DOHH2 (cell line): Measurements from ENCODE around the gene CENPW.

Source experiments
- CTCF ChIP-seq: fragments of 200-600 bp; sonication (generic); IDR thresholded peaks from one replicate; pipeline ENCODE4 v1.5.1; 2014; ENCODE audit warnings: antibody characterized with exemption, mild to moderate bottlenecking, low read depth, low read length; ENCODE audit not compliant: poor library complexity, severe bottlenecking
- EZH2phosphoT487 ChIP-seq: fragments of 200-600 bp; sonication (generic); IDR thresholded peaks from 2 replicates; pipeline ENCODE4 v1.6.1; 2017; ENCODE audit warnings: borderline replicate concordance, mild to moderate bottlenecking, antibody characterized with exemption, low read length, moderate library complexity, mixed read lengths

GRCh38 chr6:126337323-126337722 is 2.6 kb upstream of the CENPW start:
- TF ChIP-seq EZH2phosphoT487 (no peak), CTCF (no peak)
